GM12878 (cell line): ENCODE measurements around the gene GRAMD1A. TPM values are rescaled to one million over a fixed set of nuclear protein-coding genes. Genes with fewer than 3 reads are reported as not detected.

Experiments used
- ATAC-seq: fragments of 200-7000 bp; cut with Tn5 transposase; 3 replicates; pipeline ENCODE4 v1.9.1; 2020; ENCODE audit warnings: mild to moderate bottlenecking, moderate library complexity
- BruUV-seq: library from RNA; stranded (reverse); fragments of 400-500 nt; replicated peaks from 2 replicates; lab custom pipeline; 2021; lab: Mats Ljungman, UMichigan
- CTCF ChIA-PET: fragments of 300-600 bp; sonication (Branson Sonifier 250); formaldehyde crosslinking; extraction: SDS; loops from one replicate; lab custom pipeline; 2021; ENCODE audit warnings: inconsistent platforms; lab: Yijun Ruan, JAX
- POLR2A ChIA-PET: fragments of 350-600 bp; formaldehyde crosslinking; extraction: SDS; loops from one replicate; lab custom pipeline; 2021; ENCODE audit warnings: inconsistent platforms; lab: Charles Lee
- RAD21 ChIA-PET: fragments of 300-600 bp; sonication (Branson Sonifier 250); formaldehyde crosslinking; loops from one replicate; lab custom pipeline; 2023; ENCODE audit warnings: antibody characterized with exemption; ENCODE audit not compliant: unreplicated experiment; lab: Charles Lee
- SMC1A ChIA-PET: fragments of 300-600 bp; sonication (Branson Sonifier 250); formaldehyde crosslinking; loops from one replicate; lab custom pipeline; 2023; ENCODE audit not compliant: unreplicated experiment, uncharacterized antibody; lab: Charles Lee
- DNase-seq: peaks from one replicate; pipeline ENCODE4 v3.0.0-alpha.2; 2011; ENCODE audit warnings: low read depth, low spot score
- FAIRE-seq: peaks from 3 replicates; lab custom pipeline; 2011; peaks lifted over from hg19 to GRCh38; lab: Jason Lieb, UNC
- H2AFZ ChIP-seq: 2 replicates; pipeline ENCODE4 v1.6.0; 2011; ENCODE audit warnings: low read depth, low read length, control low read depth; ENCODE audit not compliant: control insufficient read depth
- H3K27ac ChIP-seq: 2 replicates; pipeline ENCODE4 v1.5.1; 2011; ENCODE audit warnings: control low read depth; ENCODE audit not compliant: control insufficient read depth, insufficient read depth
- H3K27me3 ChIP-seq, 2 experiments: replicated peaks in 1 of 2; 2 replicates each; pipeline versions ENCODE4 v1.6.0 to v1.6.1; 2011; ENCODE audit warnings: low read length in 1 of 2; ENCODE audit not compliant: control insufficient read depth in 2 of 2, insufficient read depth in 2 of 2
- H3K36me3 ChIP-seq, 2 experiments: 2 replicates each; pipeline ENCODE4 v1.5.1; 2011; ENCODE audit warnings: low read length in 1 of 2; ENCODE audit not compliant: control insufficient read depth in 2 of 2, insufficient read depth in 2 of 2
- H3K4me1 ChIP-seq: 2 replicates; pipeline ENCODE4 v1.6.1; 2011; ENCODE audit warnings: mild to moderate bottlenecking, low read length, moderate library complexity, mixed read lengths; ENCODE audit not compliant: control insufficient read depth, insufficient read depth
- H3K4me2 ChIP-seq: 2 replicates; pipeline ENCODE4 v1.6.0; 2011; ENCODE audit warnings: control low read depth; ENCODE audit not compliant: control insufficient read depth, insufficient read depth
- H3K4me3 ChIP-seq: fragments of 200-600 bp; sonication (generic); 2 replicates; pipeline ENCODE4 v1.5.1; 2016
- H3K79me2 ChIP-seq: 2 replicates; pipeline ENCODE4 v1.6.0; 2011; ENCODE audit warnings: low read length; ENCODE audit not compliant: control insufficient read depth, insufficient read depth
- H3K9ac ChIP-seq: 2 replicates; pipeline ENCODE4 v1.8.0; 2011; ENCODE audit warnings: low read length, control low read depth, mixed read lengths; ENCODE audit not compliant: control insufficient read depth, insufficient read depth
- H3K9me3 ChIP-seq: replicated peaks from 3 replicates; pipeline ENCODE4 v1.5.1; 2011; ENCODE audit warnings: mild to moderate bottlenecking, low read length; ENCODE audit not compliant: control insufficient read depth, insufficient read depth
- H4K20me1 ChIP-seq: 2 replicates; pipeline ENCODE4 v1.6.0; 2011; ENCODE audit not compliant: control insufficient read depth, insufficient read depth
- ATF7 ChIP-seq: fragments of 450-650 bp; IDR thresholded peaks from 2 replicates; pipeline ENCODE4 v1.6.1; 2016; ENCODE audit warnings: low read depth, mild to moderate bottlenecking
- CEBPB ChIP-seq, 2 experiments: fragments of 150-350 bp in 1 of 2; IDR thresholded peaks; 2 replicates each; pipeline ENCODE4 v1.6.1; 2012 to 2014; ENCODE audit warnings: low read depth in 2 of 2, low read length in 2 of 2, borderline replicate concordance in 1 of 2, inconsistent platforms in 1 of 2
- CHD2 ChIP-seq: IDR thresholded peaks from 2 replicates; pipeline ENCODE4 v1.6.1; 2011; ENCODE audit warnings: low read depth, low read length, improper control_type of control experiment, borderline replicate concordance
- GATAD2B ChIP-seq: fragments of 450-650 bp; conservative IDR thresholded peaks from 2 replicates; pipeline ENCODE4 v1.6.1; 2017; ENCODE audit warnings: low read depth, mild to moderate bottlenecking, moderate library complexity
- KAT2A ChIP-seq: conservative IDR thresholded peaks from 2 replicates; pipeline ENCODE4 v1.6.1; 2011; ENCODE audit warnings: low read depth, low read length; ENCODE audit not compliant: control insufficient read depth
- KDM1A ChIP-seq: fragments of 200-600 bp; sonication (generic); IDR thresholded peaks from 2 replicates; pipeline ENCODE4 v1.6.1; 2016; ENCODE audit warnings: borderline replicate concordance
- MEF2A ChIP-seq: IDR thresholded peaks from 2 replicates; pipeline ENCODE4 v1.6.1; 2011; ENCODE audit warnings: low read depth, mild to moderate bottlenecking, low read length, moderate library complexity; ENCODE audit not compliant: insufficient read depth
- MYB ChIP-seq: fragments of 150-350 bp; IDR thresholded peaks from 2 replicates; pipeline ENCODE4 v1.6.1; 2014; ENCODE audit warnings: mild to moderate bottlenecking, low read depth, low read length, borderline replicate concordance
- NFIC ChIP-seq: IDR thresholded peaks from 2 replicates; pipeline ENCODE4 v1.6.1; 2012; ENCODE audit warnings: low read depth, mild to moderate bottlenecking, inconsistent platforms, low read length, moderate library complexity
- NR2F1 ChIP-seq: fragments of 450-650 bp; conservative IDR thresholded peaks from 2 replicates; pipeline ENCODE4 v1.6.1; 2017; ENCODE audit warnings: mild to moderate bottlenecking
- STAT3 ChIP-seq: IDR thresholded peaks from 2 replicates; pipeline ENCODE4 v1.6.1; 2011; ENCODE audit warnings: low read depth, low read length, improper control_type of control experiment
- TARDBP ChIP-seq: IDR thresholded peaks from 2 replicates; pipeline ENCODE4 v1.6.1; 2016; ENCODE audit warnings: borderline replicate concordance
- USF2 ChIP-seq: IDR thresholded peaks from 2 replicates; pipeline ENCODE4 v1.6.1; 2011; ENCODE audit warnings: low read depth, low read length, improper control_type of control experiment, borderline replicate concordance
- ZBTB11 ChIP-seq: fragments of 450-650 bp; formaldehyde crosslinking; IDR thresholded peaks from 2 replicates; pipeline ENCODE4 v1.5.0; 2022; ENCODE audit warnings: mild to moderate bottlenecking, missing genetic modification characterization
- ZNF592 ChIP-seq: fragments of 450-650 bp; IDR thresholded peaks from 2 replicates; pipeline ENCODE4 v1.6.1; 2017; ENCODE audit warnings: mild to moderate bottlenecking, moderate library complexity
- WGBS: methylation state at CpG from one replicate; pipeline ENCODE4 v1.1.6; 2016; ENCODE audit warnings: low lambda C conversion rate; ENCODE audit not compliant: insufficient replicate concordance, insufficient coverage; ENCODE audit errors: missing lambda C conversion rate; 5-methylcytosine and 5-hydroxymethylcytosine counted together
- in situ Hi-C: fragments of 300-500 bp; cut with MboI; formaldehyde crosslinking; loops from 9 replicates; pipeline ENCODE4 v1.14.3; 2018; ENCODE audit warnings: mixed read lengths
- intact Hi-C: fragments of 100-400 bp; cut with micrococcal nuclease; formaldehyde crosslinking; loops from one replicate; pipeline ENCODE4 v1.14.2; 2022; ENCODE audit not compliant: unreplicated experiment
- polyA plus RNA-seq, 11 experiments: library from polyadenylated mRNA; depleted of rRNA in 4 of 11; unstranded in 6 of 11; stranded (reverse) in 5 of 11; fragments of >200 nt; fragmentation: Nextera tagmentation in 4 of 11; fragmentation: Illumina TruSeq in 1 of 11; extraction: Ambion mirVana in 4 of 11; extraction: Trizol in 1 of 11; gene quantifications; 1 replicate in 1 of 11; 2 replicates in 10 of 11; pipeline versions ENCODE4 v1.2.1 to v1.2.3, GENCODE V29; 2011 to 2016; ENCODE audit warnings: inconsistent platforms in 2 of 11, missing spikeins in 2 of 11, low read depth in 1 of 11
- total RNA-seq, 4 experiments: library from RNA; depleted of rRNA in 3 of 4; stranded (reverse); fragments of >200 nt in 3 of 4; fragmentation: Illumina TruSeq in 1 of 4; extraction: Trizol in 1 of 4; gene quantifications; 2 replicates each; pipeline versions ENCODE4 v1.2.1 to v1.2.3, GENCODE V29; 2013 to 2021

GRAMD1A gene
- total and polyA plus RNA-seq, 10 of the 15 experiments (the other 5 are each of a cell fraction or from before 2014, with no cell fraction given), result 0.79 to 73.6 (median 35.3) TPM

GRCh38 chr19:35039881-35040825 is 40.0 kb downstream of the GRAMD1A start:
- no peak overlapping the region for H3K4me3 ChIP-seq
- H2AFZ ChIP-seq, result peak overlapping the region; percentile 39
- in situ Hi-C loops (no loop called here), intact Hi-C loops (no loop called here)
- no TSS peak for BruUV-seq
- POLR2A ChIA-PET, result no interaction called here
- no peaks in the 10 kb centered on the region for H3K36me3 ChIP-seq
- WGBS, result 15% methylated on average over 30 of the region's 39 CpGs
- no peak for DNase-seq
- no peaks in the 10 kb centered on the region for H4K20me1 ChIP-seq
- H3K9me3 ChIP-seq, result no peaks in the 10 kb centered on the region
- RAD21 ChIA-PET, result interaction anchor here (0.9 kb wide), 1 partner anchor 27 kb away, joined by 3 read pairs; no protein-coding TSS in a partner anchor
- no peak for FAIRE-seq
- H3K4me2 ChIP-seq, result no peak overlapping the region
- H3K27ac ChIP-seq, result no peak overlapping the region
- H3K4me1 ChIP-seq, result peaks cover 13% of the 10 kb centered on the region
- no peak for ATAC-seq
- H3K9ac ChIP-seq, result no peak overlapping the region
- CTCF ChIA-PET, result no interaction called here
- SMC1A ChIA-PET, result no interaction called here
- no peaks in the 10 kb centered on the region for H3K79me2 ChIP-seq
- peaks cover 0 to 5% of the 10 kb centered on the region in 2 experiments; a peak in 3 of 4 replicates for H3K27me3 ChIP-seq
- TF ChIP-seq STAT3 (no peak), USF2 (no peak), CEBPB (IDR thresholded peaks at IDR 0.05; ENCODE audit: borderline replicate concordance in 1 of 2, low read depth in 2 of 2, low read length in 2 of 2) (no peak), KAT2A (no peak), MYB (no peak), NR2F1 (no peak), ZNF592 (no peak), KDM1A (no peak), ATF7 (no peak), MEF2A (no peak), NFIC (no peak), ZBTB11 (no peak), TARDBP (no peak), GATAD2B (no peak), CHD2 (no peak)
